HG02885 (cell line): Measurements from ENCODE around the gene ARL15.
"Not testable (repeated sequence)": the region's sequence is repeated elsewhere in the genome, so short reads cannot be mapped to it uniquely, and the experiment has no call there.

ENCODE experiments used
- ATAC-seq: cut with Tn5 transposase; IDR thresholded peaks from one replicate; pipeline ENCODE4 v1.9.1; 2021; ENCODE audit warnings: mild to moderate bottlenecking; ENCODE audit not compliant: unreplicated experiment, poor library complexity

ARL15 gene

DNA sequence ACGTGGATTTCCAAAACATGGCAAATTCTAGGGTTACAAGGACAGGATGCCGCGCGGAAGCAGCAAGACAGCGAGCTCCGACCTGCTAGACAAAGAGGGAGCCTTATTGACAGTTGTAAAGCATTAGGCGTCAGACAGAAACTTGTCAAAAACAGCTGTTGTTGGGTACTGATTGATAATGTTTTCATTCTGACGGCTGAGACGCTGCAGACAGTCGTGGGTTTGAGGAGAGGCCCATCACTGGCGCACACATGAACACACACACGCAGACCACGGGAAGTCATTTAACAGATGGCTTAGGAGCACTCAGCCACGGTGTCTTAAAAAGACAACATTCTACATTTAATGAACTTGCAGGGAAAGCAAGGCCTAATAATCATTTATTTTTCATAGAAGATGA lies 426.0 kb downstream of the ARL15 start:
- no peak for ATAC-seq

- ATAC-seq: no peak
Measured at GRCh38 chr5:53882676-53883031, 427.7 kb downstream of the ARL15 start.

DNA sequence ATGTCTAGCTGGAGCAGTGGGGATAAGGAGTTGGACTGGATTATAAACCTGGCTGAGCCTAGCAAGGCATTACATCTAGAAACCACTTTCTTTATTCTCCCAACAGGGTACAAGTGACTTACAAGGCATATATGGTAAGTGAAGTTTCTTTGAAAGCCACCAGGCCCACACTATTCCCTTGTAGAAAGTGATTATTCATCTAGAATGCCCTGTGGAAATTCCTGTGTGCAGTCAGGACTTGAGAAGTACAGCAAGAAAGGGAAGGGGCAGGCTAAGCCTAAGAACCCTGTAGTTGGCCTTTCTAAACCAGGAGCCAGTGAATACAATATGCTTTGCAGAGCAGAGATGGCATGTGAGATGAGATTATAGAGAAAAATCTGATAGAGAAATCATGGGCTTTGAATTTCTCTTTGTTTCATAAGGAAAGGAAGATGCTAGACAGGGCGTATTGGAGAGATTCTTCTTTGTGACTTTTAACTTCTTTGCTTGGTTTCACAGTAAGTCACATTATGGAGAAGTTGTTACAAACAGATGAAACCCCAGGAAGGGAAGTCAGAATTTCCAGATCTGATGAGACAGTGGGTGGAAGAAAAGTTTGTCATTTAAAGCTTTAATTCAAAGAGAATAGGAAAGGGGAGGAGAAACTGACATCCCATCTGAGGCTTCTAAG lies 428.2 kb downstream of the ARL15 start:
- no peak for ATAC-seq

DNA sequence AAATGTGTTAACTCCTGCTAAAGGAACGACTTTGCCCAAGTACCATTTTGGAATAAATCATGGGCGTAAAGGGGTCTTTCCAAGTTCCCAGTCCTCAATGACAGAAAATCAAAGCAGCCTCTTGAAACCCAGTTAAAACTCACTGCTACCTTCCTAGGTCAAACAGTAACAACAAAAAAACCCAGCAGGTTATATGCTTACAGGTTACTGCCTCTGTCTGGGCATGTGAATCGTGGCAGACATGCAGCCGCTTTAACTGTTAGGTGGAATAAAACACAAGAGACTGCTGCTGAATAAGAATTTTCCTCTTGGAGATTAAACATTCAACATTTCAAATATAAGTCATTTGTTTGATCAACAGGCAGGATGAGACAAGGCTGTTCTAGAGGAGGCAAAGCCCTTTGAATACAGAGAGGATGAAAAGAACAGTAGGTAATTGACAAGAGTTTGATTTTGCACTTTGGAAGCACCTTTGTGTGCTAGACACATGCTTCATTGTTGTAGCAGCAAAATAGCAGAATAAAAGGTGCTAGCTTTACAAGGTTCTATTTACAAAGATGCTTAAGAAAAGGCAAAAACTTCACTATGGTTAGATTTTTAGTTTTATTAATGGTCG lies 430.6 kb downstream of the ARL15 start:
- ATAC-seq: no peak

DNA sequence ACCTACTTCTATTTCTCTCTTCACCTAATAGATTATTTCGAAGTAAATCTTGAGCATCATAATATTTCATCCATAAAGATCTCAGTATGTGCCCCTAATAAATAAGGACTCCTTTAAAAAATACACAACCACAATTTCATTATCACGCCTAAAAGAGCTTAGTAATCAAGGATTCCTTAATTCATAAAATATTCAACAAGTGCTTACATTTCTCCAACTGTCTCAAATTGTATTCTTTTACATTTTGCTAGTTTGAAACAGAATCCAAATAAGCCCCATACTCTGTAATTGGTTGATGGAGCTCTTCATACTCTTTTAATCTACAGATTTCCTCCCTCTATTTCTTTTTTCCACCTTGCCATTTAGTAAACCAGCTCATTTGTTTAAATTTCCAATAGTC lies 432.4 kb downstream of the ARL15 start:
- ATAC-seq: no peak

GRCh38 chr5:53877243-53877642 lies 433.1 kb downstream of the ARL15 start:
- ATAC-seq: no peak

GRCh38 chr5:53874409-53874808 lies 436.0 kb downstream of the ARL15 start:
- ATAC-seq: no peak

DNA sequence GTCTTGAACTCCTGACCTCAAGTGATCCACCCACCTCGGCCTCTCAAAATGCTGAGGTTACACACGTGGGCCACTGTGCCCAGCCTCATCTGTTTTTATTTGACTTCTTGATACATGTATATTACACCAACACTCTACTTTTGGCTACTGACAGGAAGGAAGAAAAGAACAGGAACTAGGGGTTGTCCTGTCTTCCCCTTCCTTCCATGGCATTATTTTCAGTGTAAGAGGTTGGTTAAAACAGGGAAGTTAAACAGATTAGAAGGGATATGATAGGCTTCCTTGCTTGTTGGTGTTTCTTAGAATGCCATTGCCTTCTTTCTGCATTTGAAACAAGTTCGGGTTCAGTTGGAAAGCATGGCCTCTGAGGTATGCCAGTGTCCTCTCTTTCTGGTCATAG lies 437.1 kb downstream of the ARL15 start:
- no peak for ATAC-seq

DNA sequence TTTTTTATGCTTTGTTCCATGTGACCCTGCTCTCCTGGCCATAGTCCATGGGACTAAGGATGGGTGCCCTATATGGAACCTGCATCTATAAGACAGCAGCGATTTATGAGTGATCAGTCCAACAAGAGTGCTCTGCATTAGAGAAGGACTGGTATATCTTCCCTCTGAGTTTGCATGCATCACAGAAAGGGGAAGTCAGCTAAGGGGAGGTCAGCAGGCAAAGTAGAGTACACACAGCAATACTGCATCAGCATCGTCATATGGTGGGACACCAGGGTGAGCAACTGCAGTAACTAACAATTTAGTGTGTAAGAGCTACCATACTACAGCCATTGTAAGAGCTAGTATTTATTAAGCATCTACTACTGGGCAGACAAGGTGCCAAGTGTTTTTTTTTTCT lies 438.6 kb downstream of the ARL15 start:
- ATAC-seq: no peak

GRCh38 chr5:53871050-53871449 lies 439.3 kb downstream of the ARL15 start:
- no peak for ATAC-seq

GRCh38 chr5:53858700-53859456 lies 451.5 kb downstream of the ARL15 start:
- no peak for ATAC-seq

DNA sequence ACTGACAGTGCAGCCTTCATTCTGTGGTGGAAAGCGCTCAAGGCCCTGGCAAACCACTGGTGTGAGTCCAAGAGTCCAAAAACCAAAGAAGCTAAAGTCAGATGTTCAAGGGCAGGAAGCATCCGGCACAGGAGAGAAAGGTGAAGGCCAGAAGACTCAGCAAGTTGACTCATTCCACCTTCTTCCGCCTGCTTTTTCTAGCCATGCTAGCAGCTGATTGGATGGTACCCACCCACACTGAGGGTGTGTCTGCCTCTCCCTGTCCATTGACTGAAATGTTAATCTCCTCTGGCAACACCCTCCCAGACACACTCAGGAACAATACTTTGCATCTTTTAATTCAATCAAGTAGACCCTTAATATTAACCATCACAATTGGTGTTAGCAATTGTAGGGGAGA lies 453.9 kb downstream of the ARL15 start:
- no peak for ATAC-seq

DNA sequence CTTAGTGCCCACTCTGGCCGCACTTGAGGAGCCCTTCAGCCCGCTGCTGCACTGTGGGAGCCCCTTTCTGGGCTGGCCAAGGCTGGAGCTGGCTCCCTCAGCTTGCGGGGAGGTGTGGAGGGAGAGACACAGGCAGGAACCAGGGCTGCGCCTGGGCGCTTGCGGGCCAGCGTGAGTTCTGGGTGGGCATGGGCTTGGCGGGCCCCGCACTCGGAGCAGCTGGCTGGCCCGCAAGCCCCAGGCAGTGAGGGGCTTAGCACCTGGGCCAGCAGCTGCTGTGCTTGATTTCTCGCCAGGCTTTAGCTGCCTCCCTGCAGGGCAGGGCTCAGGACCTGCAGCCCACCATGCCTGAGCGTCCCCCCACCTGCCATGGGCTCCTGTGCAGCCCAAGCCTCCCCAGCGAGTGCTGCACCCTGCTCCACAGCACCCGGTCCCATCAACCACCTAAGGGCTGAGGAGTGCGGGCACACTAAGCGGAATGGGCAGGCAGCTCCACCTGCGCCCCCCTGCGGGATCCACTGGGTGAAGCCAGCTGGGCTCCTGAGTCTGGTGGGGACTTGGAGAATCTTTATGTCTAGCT lies 473.4 kb downstream of the ARL15 start:
- not testable (repeated sequence) for ATAC-seq

- ATAC-seq: no peak
Measured at GRCh38 chr5:53834500-53834899, 475.9 kb downstream of the ARL15 start.
